Gastrocnemius medialis (tissue), 4 donors: ENCODE measurements around the gene NDUFAF3.

Experiments
- POLR2A ChIP-seq, 2 donors: fragments of 450-650 bp; IDR thresholded peaks; one replicate each; pipeline ENCODE4 v1.6.1; 2017; ENCODE audit warnings: antibody characterized with exemption in 2 of 2, mild to moderate bottlenecking in 2 of 2, moderate library complexity in 2 of 2
- TF ChIP-seq, protein P1 (sequence below), 5 experiments: fragments of 450-650 bp in 3 of 5; fragments of 200-600 bp in 2 of 5; sonication (generic) in 2 of 5; IDR thresholded peaks in 4 of 5; conservative IDR thresholded peaks in 1 of 5; 1 replicate in 4 of 5; 2 replicates in 1 of 5; pipeline ENCODE4 v1.5.1; 2016 to 2019; ENCODE audit warnings: antibody characterized with exemption in 5 of 5, mild to moderate bottlenecking in 3 of 5, moderate library complexity in 3 of 5

DNA sequence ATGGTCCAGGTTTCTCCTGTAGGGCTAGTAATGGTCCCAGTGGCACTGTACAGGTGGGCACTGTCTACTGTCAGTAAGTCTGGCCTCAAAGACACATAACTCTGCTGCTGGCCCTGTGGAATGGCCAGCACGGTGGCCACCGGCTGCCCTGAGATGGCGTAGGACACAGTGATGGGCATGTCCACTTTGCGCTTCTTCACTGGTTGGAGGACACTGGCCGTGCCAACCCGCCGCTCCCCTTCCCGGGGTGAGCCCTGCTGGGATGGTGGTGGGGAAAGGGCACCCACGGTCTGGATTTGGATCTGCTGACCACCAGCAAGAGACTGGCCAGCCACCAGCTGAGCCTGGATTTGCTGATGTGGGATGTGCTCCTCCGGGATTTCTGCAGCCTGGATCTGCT is 35.3 kb downstream of the NDUFAF3 start:
- TF ChIP-seq POLR2A (IDR thresholded peaks at IDR 0.05), result no peak
- TF ChIP-seq, protein P1, sequence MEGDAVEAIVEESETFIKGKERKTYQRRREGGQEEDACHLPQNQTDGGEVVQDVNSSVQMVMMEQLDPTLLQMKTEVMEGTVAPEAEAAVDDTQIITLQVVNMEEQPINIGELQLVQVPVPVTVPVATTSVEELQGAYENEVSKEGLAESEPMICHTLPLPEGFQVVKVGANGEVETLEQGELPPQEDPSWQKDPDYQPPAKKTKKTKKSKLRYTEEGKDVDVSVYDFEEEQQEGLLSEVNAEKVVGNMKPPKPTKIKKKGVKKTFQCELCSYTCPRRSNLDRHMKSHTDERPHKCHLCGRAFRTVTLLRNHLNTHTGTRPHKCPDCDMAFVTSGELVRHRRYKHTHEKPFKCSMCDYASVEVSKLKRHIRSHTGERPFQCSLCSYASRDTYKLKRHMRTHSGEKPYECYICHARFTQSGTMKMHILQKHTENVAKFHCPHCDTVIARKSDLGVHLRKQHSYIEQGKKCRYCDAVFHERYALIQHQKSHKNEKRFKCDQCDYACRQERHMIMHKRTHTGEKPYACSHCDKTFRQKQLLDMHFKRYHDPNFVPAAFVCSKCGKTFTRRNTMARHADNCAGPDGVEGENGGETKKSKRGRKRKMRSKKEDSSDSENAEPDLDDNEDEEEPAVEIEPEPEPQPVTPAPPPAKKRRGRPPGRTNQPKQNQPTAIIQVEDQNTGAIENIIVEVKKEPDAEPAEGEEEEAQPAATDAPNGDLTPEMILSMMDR (IDR thresholded peaks at IDR 0.05 in 4 of 5, conservative IDR thresholded peaks at IDR 0.05 in 1 of 5), result no peak
